ENCODE data around the gene ANKRD55.
"Not testable (repeated sequence)": the region's sequence is repeated elsewhere in the genome, so short reads cannot be mapped to it uniquely, and the experiment has no call there.

ANKRD55 gene

DNA sequence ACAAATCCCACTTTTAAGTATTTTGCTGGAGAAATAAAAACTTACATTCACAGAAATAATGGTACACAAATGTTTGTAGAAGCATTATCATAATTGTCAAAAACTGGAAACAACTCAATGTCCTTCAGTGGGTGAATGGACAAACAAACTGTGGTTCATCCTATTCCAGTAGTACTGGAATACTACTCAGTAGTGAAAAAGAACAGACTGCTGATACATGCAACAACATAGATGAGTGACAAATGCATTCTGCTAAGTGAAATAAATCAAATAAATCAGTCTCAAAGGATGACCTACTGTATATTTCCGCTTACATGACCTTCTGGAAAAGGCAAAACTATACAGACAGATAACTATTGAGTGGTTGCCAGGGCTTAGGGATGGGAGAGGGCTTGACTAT, 114.1 kb downstream of the ANKRD55 start:
- H3K9ac ChIP-seq (ENCODE audit: low read length) = no peak overlapping the region
- no peaks in the 10 kb centered on the region for H3K36me3 ChIP-seq (ENCODE audit: control insufficient read depth, insufficient read depth, low read length)
- H3K4me1 ChIP-seq (ENCODE audit: control insufficient read depth, insufficient read depth, low read length) = peaks cover 12% of the 10 kb centered on the region; the same call in 1 of the 2 replicates
- no peak overlapping the region for H3K4me3 ChIP-seq (ENCODE audit: low read depth, low read length)
- H3K27ac ChIP-seq (ENCODE audit: low read depth, low read length) = no peak overlapping the region
- H3K9me3 ChIP-seq (ENCODE audit: control insufficient read depth, insufficient read depth, low read depth, low read length) = peaks cover 4% of the 10 kb centered on the region; the same call in 1 of the 2 replicates
- no peaks in the 10 kb centered on the region for H3K27me3 ChIP-seq (ENCODE audit: control insufficient read depth, insufficient read depth, low read length)

DNA sequence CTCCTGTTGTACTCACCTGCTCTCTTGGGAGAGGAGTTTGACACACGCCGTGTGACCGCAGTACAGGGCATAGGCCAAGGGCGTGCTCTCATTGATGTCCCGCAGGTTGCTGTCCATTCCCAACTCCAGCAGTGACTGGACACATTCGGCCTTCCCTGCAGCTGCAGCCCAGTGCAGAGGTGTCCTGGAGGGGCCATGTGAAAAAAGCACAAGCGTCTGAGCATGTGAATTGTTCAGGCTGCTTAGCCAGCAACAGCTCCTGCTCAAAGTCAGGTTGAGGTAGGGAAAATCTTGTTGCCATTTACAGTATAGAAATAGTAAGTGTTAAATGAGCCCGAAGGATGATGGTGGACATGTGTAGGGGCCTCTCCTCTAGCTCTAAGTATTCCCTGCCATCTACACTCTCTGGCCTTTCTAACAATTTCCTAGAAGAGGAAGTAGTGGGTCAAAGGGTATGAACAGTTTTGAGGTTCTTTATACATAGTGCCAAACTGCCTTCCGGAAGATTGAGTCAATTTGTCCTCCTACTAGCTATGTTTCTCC, 116.5 kb downstream of the ANKRD55 start:
- H3K4me1 ChIP-seq (ENCODE audit: control insufficient read depth, insufficient read depth, low read length) = no peaks in the 10 kb centered on the region
- no peak overlapping the region for H3K9ac ChIP-seq (ENCODE audit: low read length)
- H3K27ac ChIP-seq (ENCODE audit: low read depth, low read length) = no peak overlapping the region
- no peaks in the 10 kb centered on the region for H3K27me3 ChIP-seq (ENCODE audit: control insufficient read depth, insufficient read depth, low read length)
- H3K9me3 ChIP-seq (ENCODE audit: control insufficient read depth, insufficient read depth, low read depth, low read length) = peaks cover 4% of the 10 kb centered on the region; the same call in 1 of the 2 replicates
- no peak overlapping the region for H3K4me3 ChIP-seq (ENCODE audit: low read depth, low read length)
- no peaks in the 10 kb centered on the region for H3K36me3 ChIP-seq (ENCODE audit: control insufficient read depth, insufficient read depth, low read length)

DNA sequence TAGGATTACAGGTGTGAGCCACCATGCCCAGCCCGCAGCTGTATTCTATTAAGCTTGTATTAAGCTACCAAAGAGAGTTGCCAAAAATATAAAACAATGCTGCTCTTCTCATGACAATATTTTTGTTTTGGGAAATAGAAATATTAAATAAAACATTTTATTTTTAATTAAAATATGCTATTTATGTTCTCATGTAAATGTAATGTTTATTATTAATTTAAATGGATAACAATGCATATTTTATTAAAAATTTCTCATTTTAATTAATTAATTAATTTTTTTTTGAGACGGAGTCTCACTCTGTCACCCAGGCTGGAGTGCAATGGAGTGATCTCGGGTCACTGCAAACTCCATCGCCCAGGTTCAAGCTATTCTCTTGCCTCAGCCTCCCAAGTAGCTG, 117.5 kb downstream of the ANKRD55 start:
- H3K4me1 ChIP-seq (ENCODE audit: control insufficient read depth, insufficient read depth, low read length) = no peaks in the 10 kb centered on the region
- no peaks in the 10 kb centered on the region for H3K36me3 ChIP-seq (ENCODE audit: control insufficient read depth, insufficient read depth, low read length)
- H3K27me3 ChIP-seq (ENCODE audit: control insufficient read depth, insufficient read depth, low read length) = no peaks in the 10 kb centered on the region
- no peak overlapping the region for H3K4me3 ChIP-seq (ENCODE audit: low read depth, low read length)
- no peak overlapping the region for H3K27ac ChIP-seq (ENCODE audit: low read depth, low read length)
- H3K9me3 ChIP-seq (ENCODE audit: control insufficient read depth, insufficient read depth, low read depth, low read length) = peaks cover 4% of the 10 kb centered on the region; the same call in 1 of the 2 replicates
- H3K9ac ChIP-seq (ENCODE audit: low read length) = no peak overlapping the region

DNA sequence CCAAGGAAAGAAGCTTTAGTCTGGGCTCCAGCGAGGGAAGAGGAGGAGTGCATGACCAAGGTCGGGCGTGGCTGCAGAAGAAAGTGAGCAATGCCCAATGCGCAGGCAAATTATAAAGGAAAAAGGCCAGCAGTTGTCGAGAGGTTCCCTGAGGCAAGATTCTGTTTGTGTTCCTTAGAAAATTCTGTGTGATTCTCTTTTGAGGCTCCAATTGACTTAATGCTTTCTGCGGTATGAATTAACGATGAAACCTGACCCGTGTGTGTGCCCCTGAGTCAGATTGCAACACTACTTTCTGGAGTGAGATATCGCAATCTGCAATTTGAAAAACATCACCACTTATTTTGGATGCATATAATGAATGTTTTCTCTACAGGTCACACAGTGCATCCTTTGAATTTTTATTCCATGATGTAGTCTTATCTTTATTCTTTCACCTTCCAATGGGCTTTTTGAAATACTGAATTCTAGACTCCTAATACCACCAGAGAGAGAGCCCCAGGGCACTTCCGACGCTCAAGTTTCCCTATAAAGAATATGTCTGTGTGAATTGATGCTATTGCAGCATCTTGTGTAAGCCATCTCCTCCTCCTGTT, 120.5 kb downstream of the ANKRD55 start:
- H3K36me3 ChIP-seq (ENCODE audit: control insufficient read depth, insufficient read depth, low read length) = no peaks in the 10 kb centered on the region
- no peaks in the 10 kb centered on the region for H3K4me1 ChIP-seq (ENCODE audit: control insufficient read depth, insufficient read depth, low read length)
- no peak overlapping the region for H3K27ac ChIP-seq (ENCODE audit: low read depth, low read length)
- H3K9me3 ChIP-seq (ENCODE audit: control insufficient read depth, insufficient read depth, low read depth, low read length) = no peaks in the 10 kb centered on the region
- H3K9ac ChIP-seq (ENCODE audit: low read length) = no peak overlapping the region
- no peak overlapping the region for H3K4me3 ChIP-seq (ENCODE audit: low read depth, low read length)
- H3K27me3 ChIP-seq (ENCODE audit: control insufficient read depth, insufficient read depth, low read length) = no peaks in the 10 kb centered on the region

DNA sequence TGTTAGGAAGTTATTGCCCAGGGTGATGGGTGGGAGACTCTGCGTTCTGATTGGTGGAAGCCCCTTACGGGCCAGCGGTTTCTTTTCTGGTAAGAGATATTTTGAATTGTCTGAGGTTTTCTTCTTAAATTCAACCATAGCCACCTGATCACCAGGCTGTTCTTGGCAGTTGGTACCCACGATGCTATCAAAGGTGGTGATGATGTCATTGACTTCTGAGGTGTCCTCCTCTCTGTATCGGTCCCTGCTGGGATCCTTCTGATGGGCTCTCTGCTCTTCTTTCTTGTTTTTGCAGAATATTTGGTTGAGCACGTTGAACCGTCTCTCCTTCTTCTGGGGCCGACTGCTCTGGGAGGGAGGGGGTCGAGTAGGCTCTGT, 121.7 kb downstream of the ANKRD55 start:
- Histone ChIP-seq H3K4me1 (ENCODE audit: control insufficient read depth, insufficient read depth, low read length) (no peaks in the 10 kb centered on the region), H3K27me3 (ENCODE audit: control insufficient read depth, insufficient read depth, low read length) (no peaks in the 10 kb centered on the region), H3K9ac (ENCODE audit: low read length) (no peak overlapping the region), H3K4me3 (ENCODE audit: low read depth, low read length) (no peak overlapping the region), H3K9me3 (ENCODE audit: control insufficient read depth, insufficient read depth, low read depth, low read length) (no peaks in the 10 kb centered on the region), H3K36me3 (ENCODE audit: control insufficient read depth, insufficient read depth, low read length) (no peaks in the 10 kb centered on the region), H3K27ac (ENCODE audit: low read depth, low read length) (no peak overlapping the region)

DNA sequence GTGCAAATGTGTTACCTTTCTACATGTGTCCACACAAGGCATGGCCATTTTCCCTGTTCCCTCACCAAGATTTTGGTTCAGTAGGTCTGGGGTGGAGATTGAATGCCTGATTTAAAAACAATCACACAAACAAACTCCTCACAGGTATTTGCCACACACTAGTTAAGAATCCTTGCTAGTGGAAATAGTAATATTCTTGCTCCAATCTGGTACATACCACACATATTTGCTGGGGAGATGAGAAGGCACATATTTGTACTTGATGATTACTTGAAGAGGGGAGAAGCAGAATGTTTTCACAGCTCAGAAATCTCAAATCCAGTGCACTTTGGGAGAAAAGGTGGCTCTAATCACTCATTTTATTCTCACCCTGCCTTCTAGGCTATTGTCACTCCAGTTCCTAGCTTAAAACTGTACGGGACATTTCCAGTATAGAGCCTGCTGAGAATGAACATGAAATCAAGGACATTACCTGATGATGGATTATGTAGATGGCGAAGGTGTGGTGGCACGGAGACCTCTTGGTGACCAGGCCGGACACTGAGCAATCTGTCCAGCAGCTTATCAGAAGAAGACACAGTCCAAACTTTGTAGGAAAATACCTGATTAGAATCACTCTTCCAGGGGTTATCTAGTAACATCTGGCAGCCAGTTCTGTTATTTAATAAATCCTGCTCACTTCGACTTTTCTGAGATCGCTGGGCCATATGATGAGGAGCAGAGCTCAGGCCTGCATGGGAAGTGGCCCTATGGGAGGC, 122.3 kb downstream of the ANKRD55 start:
- H3K27ac ChIP-seq (ENCODE audit: low read depth, low read length) = no peak overlapping the region
- H3K4me3 ChIP-seq (ENCODE audit: low read depth, low read length) = no peak overlapping the region
- no peak overlapping the region for H3K9ac ChIP-seq (ENCODE audit: low read length)
- no peaks in the 10 kb centered on the region for H3K9me3 ChIP-seq (ENCODE audit: control insufficient read depth, insufficient read depth, low read depth, low read length)
- no peaks in the 10 kb centered on the region for H3K4me1 ChIP-seq (ENCODE audit: control insufficient read depth, insufficient read depth, low read length)
- no peaks in the 10 kb centered on the region for H3K27me3 ChIP-seq (ENCODE audit: control insufficient read depth, insufficient read depth, low read length)
- H3K36me3 ChIP-seq (ENCODE audit: control insufficient read depth, insufficient read depth, low read length) = no peaks in the 10 kb centered on the region

DNA sequence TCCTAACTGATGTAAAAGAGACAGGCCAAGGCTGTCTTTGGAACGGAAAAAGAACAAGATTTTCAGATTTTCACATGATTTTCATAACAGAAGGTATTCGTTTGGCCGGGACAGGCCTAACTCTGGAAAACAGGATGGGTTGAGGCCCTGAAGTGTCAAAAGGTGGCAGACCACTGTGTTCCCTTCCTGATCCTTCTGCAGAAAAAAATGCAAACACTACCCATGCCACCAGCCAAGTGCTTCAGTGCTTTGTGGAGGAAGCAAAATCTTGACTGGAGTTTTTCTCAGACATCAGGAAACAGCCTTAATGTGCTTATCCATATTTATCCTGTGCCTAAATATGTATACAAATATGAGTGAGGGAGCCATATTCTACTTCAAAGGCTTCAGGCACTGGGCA, 124.9 kb downstream of the ANKRD55 start:
- H3K27ac ChIP-seq (ENCODE audit: low read depth, low read length) = no peak overlapping the region
- H3K27me3 ChIP-seq (ENCODE audit: control insufficient read depth, insufficient read depth, low read length) = no peaks in the 10 kb centered on the region
- no peaks in the 10 kb centered on the region for H3K36me3 ChIP-seq (ENCODE audit: control insufficient read depth, insufficient read depth, low read length)
- H3K4me3 ChIP-seq (ENCODE audit: low read depth, low read length) = no peak overlapping the region
- H3K9ac ChIP-seq (ENCODE audit: low read length) = no peak overlapping the region
- H3K9me3 ChIP-seq (ENCODE audit: control insufficient read depth, insufficient read depth, low read depth, low read length) = no peaks in the 10 kb centered on the region
- no peaks in the 10 kb centered on the region for H3K4me1 ChIP-seq (ENCODE audit: control insufficient read depth, insufficient read depth, low read length)

DNA sequence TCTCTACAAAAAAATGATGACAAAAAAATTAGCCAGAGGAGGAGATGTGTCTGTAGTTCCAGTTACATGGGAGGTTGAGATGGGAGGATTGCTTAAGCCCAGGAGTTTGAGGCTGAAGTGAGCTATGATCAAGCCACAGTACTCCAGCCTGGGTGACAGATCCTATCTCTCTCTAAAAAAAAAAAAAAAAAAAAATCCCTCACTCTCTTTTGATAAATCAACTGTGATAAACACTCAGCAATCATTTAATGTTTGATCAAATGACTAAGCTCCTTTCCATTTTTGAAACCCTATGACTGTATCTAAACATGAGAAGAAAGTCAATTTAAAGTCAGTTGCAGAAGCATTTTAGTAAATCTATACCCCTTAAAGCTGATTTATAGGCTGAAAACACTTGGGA, 126.3 kb downstream of the ANKRD55 start:
- no peak overlapping the region for H3K27ac ChIP-seq (ENCODE audit: low read depth, low read length)
- no peaks in the 10 kb centered on the region for H3K4me1 ChIP-seq (ENCODE audit: control insufficient read depth, insufficient read depth, low read length)
- H3K27me3 ChIP-seq (ENCODE audit: control insufficient read depth, insufficient read depth, low read length) = no peaks in the 10 kb centered on the region
- no peak overlapping the region for H3K9ac ChIP-seq (ENCODE audit: low read length)
- no peaks in the 10 kb centered on the region for H3K9me3 ChIP-seq (ENCODE audit: control insufficient read depth, insufficient read depth, low read depth, low read length)
- H3K4me3 ChIP-seq (ENCODE audit: low read depth, low read length) = no peak overlapping the region
- H3K36me3 ChIP-seq (ENCODE audit: control insufficient read depth, insufficient read depth, low read length) = no peaks in the 10 kb centered on the region

DNA sequence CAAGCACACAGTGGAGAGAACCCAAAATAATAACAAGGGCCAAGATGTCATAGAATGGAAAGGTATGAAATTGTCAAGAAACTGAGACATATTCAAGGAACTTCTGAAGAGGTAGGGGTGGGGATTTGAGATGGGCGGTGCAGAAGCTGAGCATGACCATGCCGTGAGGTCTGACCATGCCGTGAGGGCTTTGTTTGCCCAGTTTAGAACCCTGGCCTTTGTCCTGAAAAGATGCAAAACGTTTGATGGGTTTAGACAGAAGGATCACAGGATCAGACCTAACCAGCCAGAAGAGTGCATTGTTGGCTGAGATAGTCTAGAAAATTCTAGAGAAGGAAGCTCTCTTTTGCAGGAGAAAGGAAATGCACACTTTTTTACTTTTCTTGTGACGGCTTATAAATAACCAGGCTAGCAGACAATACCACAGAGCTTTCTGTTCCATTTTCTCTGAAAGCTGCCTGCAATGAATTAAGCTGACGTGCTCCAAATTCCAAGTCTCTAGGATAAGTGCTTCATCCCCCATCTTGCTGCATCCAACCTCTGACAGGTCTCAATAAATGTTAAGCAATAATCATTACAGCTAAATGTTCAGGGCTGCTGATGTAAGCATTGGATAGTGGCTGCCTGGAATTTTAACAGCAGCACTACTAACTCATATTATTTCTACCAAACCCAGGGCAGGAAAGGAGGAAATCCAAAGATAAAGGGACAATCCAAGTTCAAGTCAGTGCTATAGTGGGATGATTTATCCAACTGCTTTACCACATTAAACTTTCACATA, 127.4 kb downstream of the ANKRD55 start:
- Histone ChIP-seq H3K4me3 (ENCODE audit: low read depth, low read length) (no peak overlapping the region), H3K36me3 (ENCODE audit: control insufficient read depth, insufficient read depth, low read length) (no peaks in the 10 kb centered on the region), H3K4me1 (ENCODE audit: control insufficient read depth, insufficient read depth, low read length) (no peaks in the 10 kb centered on the region), H3K9ac (ENCODE audit: low read length) (no peak overlapping the region), H3K9me3 (ENCODE audit: control insufficient read depth, insufficient read depth, low read depth, low read length) (no peaks in the 10 kb centered on the region; the same call in 1 of the 2 replicates), H3K27me3 (ENCODE audit: control insufficient read depth, insufficient read depth, low read length) (no peaks in the 10 kb centered on the region), H3K27ac (ENCODE audit: low read depth, low read length) (no peak overlapping the region)

DNA sequence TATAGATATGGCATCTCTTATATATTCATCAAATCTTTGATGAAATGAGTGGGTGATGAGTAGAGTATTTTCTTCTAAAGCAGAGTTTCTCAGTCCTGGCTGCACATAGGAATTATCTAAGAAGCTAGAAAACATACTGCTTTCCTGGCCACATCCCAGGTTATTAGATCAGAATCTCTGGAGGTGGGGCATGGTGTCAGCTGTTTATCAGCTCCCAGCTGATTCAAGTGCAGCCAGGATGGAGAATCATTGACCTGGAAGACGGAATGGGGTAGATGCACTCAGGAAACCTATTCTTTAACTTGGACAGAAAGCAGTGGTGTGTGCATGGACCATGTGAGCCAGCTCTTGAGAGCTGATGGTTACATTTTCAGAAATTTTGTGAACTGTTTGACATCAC, 130.2 kb downstream of the ANKRD55 start:
- Histone ChIP-seq H3K27ac (ENCODE audit: low read depth, low read length) (no peak overlapping the region), H3K4me3 (ENCODE audit: low read depth, low read length) (no peak overlapping the region), H3K9me3 (ENCODE audit: control insufficient read depth, insufficient read depth, low read depth, low read length) (no peaks in the 10 kb centered on the region; the same call in 1 of the 2 replicates), H3K9ac (ENCODE audit: low read length) (no peak overlapping the region), H3K27me3 (ENCODE audit: control insufficient read depth, insufficient read depth, low read length) (no peaks in the 10 kb centered on the region), H3K36me3 (ENCODE audit: control insufficient read depth, insufficient read depth, low read length) (no peaks in the 10 kb centered on the region), H3K4me1 (ENCODE audit: control insufficient read depth, insufficient read depth, low read length) (no peaks in the 10 kb centered on the region)

DNA sequence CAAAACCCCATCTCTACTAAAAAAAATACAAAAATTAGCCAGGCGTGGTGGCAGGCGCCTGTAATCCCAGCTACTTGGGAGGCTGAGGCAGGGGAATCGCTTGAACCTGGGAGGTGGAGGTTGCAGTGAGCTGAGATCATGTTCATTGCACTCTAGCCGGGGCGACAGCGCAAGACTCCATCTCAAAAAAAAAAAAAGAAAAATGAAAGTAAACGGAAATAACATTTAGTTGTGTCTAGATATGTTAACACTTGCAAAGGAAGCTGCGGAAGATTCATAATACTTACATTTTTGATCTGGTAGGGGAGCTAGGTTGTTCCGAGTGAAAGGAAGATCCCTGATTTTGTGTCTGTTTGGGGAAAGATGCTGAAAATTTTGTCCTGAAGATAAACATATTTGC, 130.9 kb downstream of the ANKRD55 start:
- H3K4me3 ChIP-seq (ENCODE audit: low read depth, low read length); H3K9me3 ChIP-seq (ENCODE audit: control insufficient read depth, insufficient read depth, low read depth, low read length); H3K9ac ChIP-seq (ENCODE audit: low read length); H3K36me3 ChIP-seq (ENCODE audit: control insufficient read depth, insufficient read depth, low read length); H3K4me1 ChIP-seq (ENCODE audit: control insufficient read depth, insufficient read depth, low read length); H3K27ac ChIP-seq (ENCODE audit: low read depth, low read length); H3K27me3 ChIP-seq (ENCODE audit: control insufficient read depth, insufficient read depth, low read length): not testable (repeated sequence)

Measured in HUES6 (cell line).